Upper lobe of left lung (tissue), 4 donors: Measurements from ENCODE around the gene IQCH.

Experiments used
- POLR2AphosphoS5 ChIP-seq, 2 donors: sonication (generic); formaldehyde crosslinking; IDR thresholded peaks; one replicate each; pipeline ENCODE4 v1.5.1; 2017; ENCODE audit warnings: antibody characterized with exemption in 2 of 2
- TF ChIP-seq, protein P1 (sequence below), 6 experiments: fragments of 450-650 bp in 4 of 6; fragments of 200-600 bp in 2 of 6; sonication (generic) in 2 of 6; IDR thresholded peaks; one replicate each; pipeline ENCODE4 v1.5.1; 2016 to 2019; ENCODE audit warnings: antibody characterized with exemption in 6 of 6

- no peak for TF ChIP-seq POLR2AphosphoS5 (IDR thresholded peaks at IDR 0.05)
- TF ChIP-seq, protein P1, sequence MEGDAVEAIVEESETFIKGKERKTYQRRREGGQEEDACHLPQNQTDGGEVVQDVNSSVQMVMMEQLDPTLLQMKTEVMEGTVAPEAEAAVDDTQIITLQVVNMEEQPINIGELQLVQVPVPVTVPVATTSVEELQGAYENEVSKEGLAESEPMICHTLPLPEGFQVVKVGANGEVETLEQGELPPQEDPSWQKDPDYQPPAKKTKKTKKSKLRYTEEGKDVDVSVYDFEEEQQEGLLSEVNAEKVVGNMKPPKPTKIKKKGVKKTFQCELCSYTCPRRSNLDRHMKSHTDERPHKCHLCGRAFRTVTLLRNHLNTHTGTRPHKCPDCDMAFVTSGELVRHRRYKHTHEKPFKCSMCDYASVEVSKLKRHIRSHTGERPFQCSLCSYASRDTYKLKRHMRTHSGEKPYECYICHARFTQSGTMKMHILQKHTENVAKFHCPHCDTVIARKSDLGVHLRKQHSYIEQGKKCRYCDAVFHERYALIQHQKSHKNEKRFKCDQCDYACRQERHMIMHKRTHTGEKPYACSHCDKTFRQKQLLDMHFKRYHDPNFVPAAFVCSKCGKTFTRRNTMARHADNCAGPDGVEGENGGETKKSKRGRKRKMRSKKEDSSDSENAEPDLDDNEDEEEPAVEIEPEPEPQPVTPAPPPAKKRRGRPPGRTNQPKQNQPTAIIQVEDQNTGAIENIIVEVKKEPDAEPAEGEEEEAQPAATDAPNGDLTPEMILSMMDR (IDR thresholded peaks at IDR 0.05), result no peak
Observed at GRCh38 chr15:67547836-67548235, 293.2 kb downstream of the IQCH start.
